Gastrocnemius medialis (tissue), 4 donors: ENCODE measurements around the gene PACS1. TPM values are rescaled to one million over a fixed set of nuclear protein-coding genes. Genes with fewer than 3 reads are reported as not detected.

Experiments
- ATAC-seq, 2 donors: fragments of 150-250 bp; one replicate each; pipeline ENCODE4 v1.9.1; 2016
- DNase-seq, 2 donors: peaks; one replicate each; pipeline ENCODE4 v3.0.0-alpha.2; 2019
- H3K27ac ChIP-seq, 4 donors: fragments of 200-600 bp; sonication (generic); 1 replicate in 1 of 4; 2 replicates in 3 of 4; pipeline ENCODE4 v1.5.1; 2016 to 2018; ENCODE audit warnings: mild to moderate bottlenecking in 2 of 4, moderate library complexity in 1 of 4
- H3K27me3 ChIP-seq, 3 donors: fragments of 200-600 bp; sonication (generic) in 2 of 3; 1 replicate in 1 of 3; 2 replicates in 2 of 3; pipeline versions ENCODE4 v1.5.1 to v1.6.0; 2016 to 2019; ENCODE audit warnings: mild to moderate bottlenecking in 1 of 3, moderate library complexity in 1 of 3
- H3K36me3 ChIP-seq, 2 donors: fragments of 200-600 bp; sonication (generic) in 1 of 2; one replicate each; pipeline ENCODE4 v1.5.1; 2017 to 2018
- H3K4me1 ChIP-seq, 2 donors: fragments of 200-600 bp; sonication (generic) in 1 of 2; one replicate each; pipeline ENCODE4 v1.5.1; 2016 to 2017; ENCODE audit warnings: mild to moderate bottlenecking in 2 of 2
- H3K4me3 ChIP-seq, 4 donors: fragments of 200-600 bp; sonication (generic) in 3 of 4; 1 replicate in 1 of 4; 2 replicates in 3 of 4; pipeline ENCODE4 v1.5.1; 2016 to 2019; ENCODE audit warnings: mild to moderate bottlenecking in 2 of 4
- H3K9me3 ChIP-seq, 3 donors: fragments of 200-600 bp; sonication (generic) in 2 of 3; 1 replicate in 1 of 3; 2 replicates in 2 of 3; pipeline ENCODE4 v1.5.1; 2016 to 2019
- POLR2A ChIP-seq, 2 donors: fragments of 450-650 bp; IDR thresholded peaks; one replicate each; pipeline ENCODE4 v1.6.1; 2017; ENCODE audit warnings: antibody characterized with exemption in 2 of 2, mild to moderate bottlenecking in 2 of 2, moderate library complexity in 2 of 2
- in situ Hi-C, 4 donors: fragments of 200-750 bp; cut with MboI; loops; one replicate each; pipeline versions ENCODE4 v1.15.0 to v1.8.0; 2017; ENCODE audit warnings: low sequenced_read_pairs in 4 of 4
- intact Hi-C: fragments of 100-400 bp; cut with DNase I; formaldehyde crosslinking; loops from one replicate; pipeline ENCODE4 v1.15.1; 2023; ENCODE audit warnings: low total_unique reads
- total RNA-seq, 4 donors: library from RNA; depleted of rRNA; stranded (reverse); fragments of >200 nt; gene quantifications; one replicate each; pipeline versions ENCODE4 v1.1.0 to v1.2.3, GENCODE V29; 2016
- TF ChIP-seq, protein P1 (sequence below), 5 experiments: fragments of 450-650 bp in 3 of 5; fragments of 200-600 bp in 2 of 5; sonication (generic) in 2 of 5; IDR thresholded peaks in 4 of 5; conservative IDR thresholded peaks in 1 of 5; 1 replicate in 4 of 5; 2 replicates in 1 of 5; pipeline ENCODE4 v1.5.1; 2016 to 2019; ENCODE audit warnings: antibody characterized with exemption in 5 of 5, mild to moderate bottlenecking in 3 of 5, moderate library complexity in 3 of 5

Gene PACS1
- total RNA-seq, 4 donors from 2014 or later: 6.6 to 20.4 (median 16.9) TPM

DNA sequence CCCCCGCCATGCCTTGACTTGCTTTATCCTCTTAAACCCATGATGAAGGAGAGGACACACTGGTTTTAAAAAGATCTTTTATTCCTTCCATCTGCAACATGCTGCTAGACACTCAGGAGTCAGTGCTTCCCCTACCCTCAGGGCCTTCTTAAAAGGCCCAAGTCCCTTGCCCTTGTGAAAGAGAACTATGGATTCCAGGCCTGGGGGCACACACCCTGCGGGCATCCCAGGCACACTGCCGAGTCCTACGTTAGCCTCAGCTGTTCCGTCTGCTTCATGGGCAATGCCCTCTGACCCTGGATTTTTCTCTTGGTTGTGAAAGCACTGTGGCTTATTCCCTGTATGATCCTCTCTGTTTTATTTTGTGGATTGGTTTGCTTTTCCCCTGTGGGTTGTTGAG is 163.2 kb downstream of the PACS1 start:
- in situ Hi-C loops: no loop called here
- Histone ChIP-seq H3K27me3 (no peaks in the 10 kb centered on the region), H3K36me3 (peaks cover 0 to 37% of the 10 kb centered on the region in 2 donors), H3K4me1 (no peaks in the 10 kb centered on the region), H3K4me3 (no peak overlapping the region), H3K9me3 (no peaks in the 10 kb centered on the region), H3K27ac (no peak overlapping the region)
- intact Hi-C loops: no loop called here
- no peak for ATAC-seq
- no peak for TF ChIP-seq POLR2A (IDR thresholded peaks at IDR 0.05)
- TF ChIP-seq, protein P1, sequence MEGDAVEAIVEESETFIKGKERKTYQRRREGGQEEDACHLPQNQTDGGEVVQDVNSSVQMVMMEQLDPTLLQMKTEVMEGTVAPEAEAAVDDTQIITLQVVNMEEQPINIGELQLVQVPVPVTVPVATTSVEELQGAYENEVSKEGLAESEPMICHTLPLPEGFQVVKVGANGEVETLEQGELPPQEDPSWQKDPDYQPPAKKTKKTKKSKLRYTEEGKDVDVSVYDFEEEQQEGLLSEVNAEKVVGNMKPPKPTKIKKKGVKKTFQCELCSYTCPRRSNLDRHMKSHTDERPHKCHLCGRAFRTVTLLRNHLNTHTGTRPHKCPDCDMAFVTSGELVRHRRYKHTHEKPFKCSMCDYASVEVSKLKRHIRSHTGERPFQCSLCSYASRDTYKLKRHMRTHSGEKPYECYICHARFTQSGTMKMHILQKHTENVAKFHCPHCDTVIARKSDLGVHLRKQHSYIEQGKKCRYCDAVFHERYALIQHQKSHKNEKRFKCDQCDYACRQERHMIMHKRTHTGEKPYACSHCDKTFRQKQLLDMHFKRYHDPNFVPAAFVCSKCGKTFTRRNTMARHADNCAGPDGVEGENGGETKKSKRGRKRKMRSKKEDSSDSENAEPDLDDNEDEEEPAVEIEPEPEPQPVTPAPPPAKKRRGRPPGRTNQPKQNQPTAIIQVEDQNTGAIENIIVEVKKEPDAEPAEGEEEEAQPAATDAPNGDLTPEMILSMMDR (IDR thresholded peaks at IDR 0.05 in 4 of 5, conservative IDR thresholded peaks at IDR 0.05 in 1 of 5): no peak
- DNase-seq: no peak

DNA sequence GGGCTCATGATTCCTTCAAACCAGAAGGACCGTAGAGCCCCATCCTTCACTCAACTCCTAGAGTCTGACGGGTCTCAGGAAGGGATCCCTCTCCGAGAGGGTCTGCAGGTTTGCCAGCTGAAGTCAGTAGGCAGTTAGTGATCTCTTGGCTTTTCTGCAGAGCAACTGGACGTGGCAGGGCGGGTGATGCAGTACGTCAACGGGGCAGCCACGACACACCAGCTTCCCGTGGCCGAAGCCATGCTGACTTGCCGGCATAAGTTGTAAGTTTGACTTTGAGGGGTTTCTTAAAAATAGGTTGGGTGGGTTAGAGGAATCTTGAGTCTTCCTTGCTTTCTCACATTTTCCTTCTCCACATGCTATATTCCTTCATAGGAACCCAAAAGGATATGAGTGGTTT is 165.1 kb downstream of the PACS1 start:
- DNase-seq (no peak), ATAC-seq (no peak)
- TF ChIP-seq, protein P1 (IDR thresholded peaks at IDR 0.05 in 4 of 5, conservative IDR thresholded peaks at IDR 0.05 in 1 of 5): no peak
- TF ChIP-seq POLR2A (IDR thresholded peaks at IDR 0.05): no peak
- Histone ChIP-seq H3K4me3 (no peak overlapping the region), H3K27me3 (no peaks in the 10 kb centered on the region), H3K4me1 (peaks cover 0 to 2% of the 10 kb centered on the region in 2 donors), H3K9me3 (no peaks in the 10 kb centered on the region), H3K36me3 (peaks cover 0 to 45% of the 10 kb centered on the region in 2 donors), H3K27ac (no peak overlapping the region)
- intact Hi-C loops: no loop called here
- in situ Hi-C loops: no loop called here

DNA sequence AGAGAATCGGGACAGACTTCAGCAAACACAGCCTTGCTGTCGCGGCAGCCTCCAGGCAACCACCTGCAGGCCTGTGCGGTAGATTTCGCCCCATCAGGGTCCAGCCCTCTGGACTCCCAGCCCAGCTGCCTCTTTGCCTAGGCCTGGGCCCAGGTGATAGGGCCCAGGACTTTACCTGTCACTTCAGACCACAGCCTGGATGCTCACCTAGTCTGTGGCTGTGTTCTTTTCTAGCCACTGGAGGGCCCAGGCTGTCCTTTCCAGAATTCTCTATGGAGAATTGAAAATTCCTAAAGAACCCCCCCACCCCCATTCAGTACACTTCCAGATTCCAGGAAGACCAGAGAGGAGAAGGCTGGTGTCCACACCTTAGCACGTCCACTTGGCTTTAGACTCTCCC is 167.8 kb downstream of the PACS1 start:
- no peaks in the 10 kb centered on the region for H3K9me3 ChIP-seq
- in situ Hi-C loops: no loop called here
- peaks cover 0 to 47% of the 10 kb centered on the region in 2 donors for H3K36me3 ChIP-seq
- no peaks in the 10 kb centered on the region for H3K27me3 ChIP-seq
- ATAC-seq (no peak), DNase-seq (no peak)
- TF ChIP-seq POLR2A (IDR thresholded peaks at IDR 0.05): no peak
- TF ChIP-seq, protein P1 (IDR thresholded peaks at IDR 0.05 in 4 of 5, conservative IDR thresholded peaks at IDR 0.05 in 1 of 5): no peak
- no peak overlapping the region for H3K27ac ChIP-seq
- H3K4me1 ChIP-seq: peaks cover 10 to 16% of the 10 kb centered on the region in 2 donors
- intact Hi-C loops: no loop called here
- H3K4me3 ChIP-seq: no peak overlapping the region

DNA sequence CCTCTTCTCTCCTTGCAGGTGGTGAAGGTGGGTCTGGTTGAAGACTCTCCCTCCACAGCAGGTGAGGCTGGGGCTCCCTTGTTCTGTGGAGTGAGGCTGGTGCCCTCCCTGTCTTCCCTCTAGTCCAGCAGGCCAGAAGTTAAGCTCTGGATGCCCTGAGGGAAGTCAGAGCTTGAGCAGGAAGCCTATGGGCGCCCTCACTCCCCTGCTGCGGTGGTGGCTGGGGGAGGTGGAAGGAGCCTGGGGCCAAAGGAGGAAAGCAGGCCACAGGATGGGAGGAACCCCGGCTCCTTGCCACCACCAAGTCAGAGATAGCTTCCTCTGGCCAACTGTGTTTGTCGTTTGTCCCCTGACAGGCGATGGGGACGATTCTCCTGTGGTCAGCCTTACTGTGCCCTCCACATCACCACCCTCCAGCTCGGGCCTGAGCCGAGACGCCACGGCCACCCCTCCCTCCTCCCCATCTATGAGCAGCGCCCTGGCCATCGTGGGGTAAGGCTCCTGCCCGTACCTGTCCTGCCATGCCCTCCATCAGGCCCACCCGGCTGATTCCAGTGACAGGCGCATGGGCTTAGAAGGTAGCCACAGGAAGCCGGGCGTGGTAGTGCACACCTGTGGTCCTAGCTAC is 168.8 kb downstream of the PACS1 start:
- Histone ChIP-seq H3K27ac (no peak overlapping the region), H3K4me1 (peaks cover 10 to 16% of the 10 kb centered on the region in 2 donors), H3K27me3 (no peaks in the 10 kb centered on the region), H3K36me3 (peaks cover 0 to 38% of the 10 kb centered on the region in 2 donors), H3K4me3 (no peak overlapping the region), H3K9me3 (no peaks in the 10 kb centered on the region)
- in situ Hi-C loops: no loop called here
- TF ChIP-seq, protein P1 (IDR thresholded peaks at IDR 0.05 in 4 of 5, conservative IDR thresholded peaks at IDR 0.05 in 1 of 5): no peak
- TF ChIP-seq POLR2A (IDR thresholded peaks at IDR 0.05): no peak
- intact Hi-C loops: no loop called here
- DNase-seq: no peak
- no peak for ATAC-seq

DNA sequence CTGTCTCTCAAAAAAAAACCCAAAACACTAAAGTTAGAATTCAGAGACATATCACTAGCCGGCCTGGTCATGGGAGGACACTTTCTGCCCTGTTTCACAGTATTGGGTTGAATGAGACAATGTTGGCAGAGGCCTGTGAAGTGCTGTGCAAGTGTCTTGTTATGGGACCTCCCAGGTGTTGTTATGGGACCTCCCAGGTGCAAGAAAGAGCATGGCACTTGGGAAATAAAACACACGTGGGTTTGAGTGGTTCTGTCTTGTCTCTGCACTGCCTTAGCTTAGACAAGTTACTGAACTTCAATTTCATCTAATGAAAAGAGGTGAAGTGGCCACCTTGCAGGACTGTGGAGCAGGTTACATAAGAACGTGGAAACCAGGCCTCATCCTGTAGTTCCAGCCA is 169.4 kb downstream of the PACS1 start:
- intact Hi-C loops: no loop called here
- H3K4me1 ChIP-seq: peaks cover 10 to 16% of the 10 kb centered on the region in 2 donors
- H3K27ac ChIP-seq: no peak overlapping the region
- H3K27me3 ChIP-seq: no peaks in the 10 kb centered on the region
- H3K36me3 ChIP-seq: peaks cover 0 to 34% of the 10 kb centered on the region in 2 donors
- no peaks in the 10 kb centered on the region for H3K9me3 ChIP-seq
- no peak for TF ChIP-seq POLR2A (IDR thresholded peaks at IDR 0.05)
- TF ChIP-seq, protein P1 (IDR thresholded peaks at IDR 0.05 in 4 of 5, conservative IDR thresholded peaks at IDR 0.05 in 1 of 5): no peak
- DNase-seq (no peak), ATAC-seq (no peak)
- H3K4me3 ChIP-seq: no peak overlapping the region
- in situ Hi-C loops: no loop called here
